Mucosa of descending colon (tissue), 3 donors: Measurements from ENCODE around the gene SYT12. TPM values are rescaled to one million over a fixed set of nuclear protein-coding genes. Genes with fewer than 3 reads are reported as not detected.

ENCODE experiments used
- ATAC-seq: fragments of 200-7000 bp; cut with Tn5 transposase; one replicate; pipeline ENCODE4 v1.9.1; 2020; ENCODE audit warnings: mild to moderate bottlenecking, moderate library complexity
- DNase-seq, 3 donors: peaks; one replicate each; pipeline ENCODE4 v3.0.0-alpha.2; 2020
- H3K36me3 ChIP-seq: fragments of 200-600 bp; one replicate; pipeline ENCODE4 v1.8.0; 2021; ENCODE audit warnings: low read depth, mild to moderate bottlenecking
- H3K4me1 ChIP-seq: fragments of 200-600 bp; one replicate; pipeline ENCODE4 v1.8.0; 2021; ENCODE audit warnings: low read depth, mild to moderate bottlenecking
- H3K4me3 ChIP-seq: fragments of 200-600 bp; one replicate; pipeline ENCODE4 v1.8.0; 2021; ENCODE audit warnings: mild to moderate bottlenecking
- H3K9me3 ChIP-seq: fragments of 200-600 bp; one replicate; pipeline ENCODE4 v1.8.0; 2021; ENCODE audit warnings: mild to moderate bottlenecking
- CTCF ChIP-seq: fragments of 200-600 bp; IDR thresholded peaks from one replicate; pipeline ENCODE4 v1.8.0; 2022; ENCODE audit warnings: antibody characterized with exemption, mild to moderate bottlenecking
- intact Hi-C, 2 donors: fragments of 100-400 bp; cut with DNase I in 1 of 2; cut with micrococcal nuclease in 1 of 2; formaldehyde crosslinking; loops; one replicate each; pipeline versions ENCODE4 v1.11.0 to v1.11.1; 2022; cut with DNase I, micrococcal nuclease
- long read RNA-seq, 2 donors: library from polyadenylated mRNA; unstranded; transcript quantifications; one replicate each; pipeline ENCODE4 v2.0.0, GENCODE V29; 2019 to 2021
- total RNA-seq, 3 donors: library from RNA; stranded (reverse); fragmentation: NEBNext Ultra II Directional in 2 of 3; extraction: Animal tissue kit (Norgen Biotek cat#: 25700) in 2 of 3; gene quantifications; one replicate each; pipeline versions ENCODE4 v1.2.1 to v1.2.4, GENCODE V29; 2021 to 2023
- donor health status: DM: no; HTN: no; CAD: no; lungs with moderate emphysema.
- donor health status: DM: no; HTN: no; CAD: no.
- donor health status: DM: no; HTN: yes; CAD: no.

Gene SYT12, protein sequence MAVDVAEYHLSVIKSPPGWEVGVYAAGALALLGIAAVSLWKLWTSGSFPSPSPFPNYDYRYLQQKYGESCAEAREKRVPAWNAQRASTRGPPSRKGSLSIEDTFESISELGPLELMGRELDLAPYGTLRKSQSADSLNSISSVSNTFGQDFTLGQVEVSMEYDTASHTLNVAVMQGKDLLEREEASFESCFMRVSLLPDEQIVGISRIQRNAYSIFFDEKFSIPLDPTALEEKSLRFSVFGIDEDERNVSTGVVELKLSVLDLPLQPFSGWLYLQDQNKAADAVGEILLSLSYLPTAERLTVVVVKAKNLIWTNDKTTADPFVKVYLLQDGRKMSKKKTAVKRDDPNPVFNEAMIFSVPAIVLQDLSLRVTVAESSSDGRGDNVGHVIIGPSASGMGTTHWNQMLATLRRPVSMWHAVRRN
- under 1 TPM in 1 of 3 donors, not detected in 2; 0.09 TPM for total RNA-seq
- long read RNA-seq, donor 1, result 0 reads
- long read RNA-seq, donor 2, result 0 reads

DNA sequence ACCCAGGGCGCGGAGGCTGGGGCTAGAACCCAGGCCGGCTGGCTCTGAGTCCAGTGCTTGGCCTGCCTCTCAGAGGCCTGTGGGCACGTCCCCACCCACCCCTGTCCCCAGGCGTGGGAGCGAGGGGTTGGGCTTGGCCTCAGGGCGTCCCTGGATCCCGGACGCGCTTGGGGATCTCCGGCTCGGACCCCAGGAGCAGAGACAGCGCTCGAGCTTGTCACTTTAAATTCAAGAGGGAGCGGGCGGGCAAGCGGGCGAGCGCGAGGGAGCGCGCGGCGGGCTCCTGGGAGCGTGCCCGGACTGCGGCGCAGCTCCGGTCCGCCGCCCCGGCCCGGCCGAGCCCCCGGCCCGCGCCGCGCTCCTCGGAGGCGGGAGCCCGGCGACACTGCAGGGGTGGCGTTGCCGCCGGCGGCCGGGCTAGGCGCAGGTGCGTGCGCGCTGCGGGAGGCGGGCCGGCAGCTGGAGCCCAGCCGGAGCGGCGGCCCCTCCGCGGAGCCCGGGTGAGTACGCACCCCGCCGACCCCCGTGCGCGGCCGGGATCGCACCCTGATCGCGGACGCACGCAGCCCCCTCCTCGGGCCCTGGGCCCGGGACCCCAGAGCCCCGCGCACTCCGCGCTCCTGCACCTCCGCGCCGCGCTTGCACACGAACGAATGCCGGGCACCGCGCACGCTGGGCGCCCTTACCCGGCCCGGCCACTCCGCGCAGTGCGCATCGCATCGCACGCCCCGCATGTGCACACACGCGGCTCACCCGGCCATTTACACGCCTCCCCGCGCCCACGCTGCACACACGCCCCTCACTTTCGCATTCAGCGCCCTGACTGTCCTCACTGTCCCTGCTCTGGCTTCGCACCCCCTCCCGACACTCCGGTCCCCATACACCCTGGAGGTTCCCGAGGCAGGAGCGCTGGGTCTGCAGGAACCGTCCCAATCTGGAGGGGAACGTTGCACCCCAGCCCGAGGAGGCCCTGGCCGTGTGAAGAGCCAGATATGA lies at the start of gene SYT12:
Gene SYT12 (plus strand): TSS at position 174 of the 996 bp plus-strand sequence. CDS start 7,011 bp downstream, outside the sequence.
- TF ChIP-seq CTCF, result no peak
- H3K9me3 ChIP-seq, result no peaks in the 10 kb centered on the region
- DNase-seq (no peak), ATAC-seq (peak; percentile 22)
- H3K36me3 ChIP-seq, result no peaks in the 10 kb centered on the region
- no peak within 1 kb of the TSS for H3K4me3 ChIP-seq
- intact Hi-C loops, result no loop called here
- H3K4me1 ChIP-seq, result peaks cover 15% of the 10 kb centered on the region

GRCh38 chr11:66973956-66974580 lies 48.9 kb upstream of the SYT12 start:
- Histone ChIP-seq H3K4me3 (no peak overlapping the region), H3K4me1 (peaks cover 3% of the 10 kb centered on the region), H3K36me3 (no peaks in the 10 kb centered on the region), H3K9me3 (no peaks in the 10 kb centered on the region)
- ATAC-seq (no peak), DNase-seq (no peak)
- no peak for TF ChIP-seq CTCF
- intact Hi-C loops, result no loop called here

GRCh38 chr11:66974724-66975404 lies 48.1 kb upstream of the SYT12 start, which contains the start of gene C11orf86:
Gene C11orf86, plus strand, starts transcription at chr11:66975304. Its CDS starts 59 bp downstream, at chr11:66975363.
- no peak for TF ChIP-seq CTCF
- no peak within 1 kb of the TSS for H3K4me3 ChIP-seq
- peak; percentile 85 for ATAC-seq
- intact Hi-C loops, result no loop called here
- DNase-seq, result peak; percentile 33 to 56 (median 44)
- H3K9me3 ChIP-seq, result peaks cover 3% of the 10 kb centered on the region
- no peaks in the 10 kb centered on the region for H3K36me3 ChIP-seq
- H3K4me1 ChIP-seq, result peaks cover 3% of the 10 kb centered on the region

DNA sequence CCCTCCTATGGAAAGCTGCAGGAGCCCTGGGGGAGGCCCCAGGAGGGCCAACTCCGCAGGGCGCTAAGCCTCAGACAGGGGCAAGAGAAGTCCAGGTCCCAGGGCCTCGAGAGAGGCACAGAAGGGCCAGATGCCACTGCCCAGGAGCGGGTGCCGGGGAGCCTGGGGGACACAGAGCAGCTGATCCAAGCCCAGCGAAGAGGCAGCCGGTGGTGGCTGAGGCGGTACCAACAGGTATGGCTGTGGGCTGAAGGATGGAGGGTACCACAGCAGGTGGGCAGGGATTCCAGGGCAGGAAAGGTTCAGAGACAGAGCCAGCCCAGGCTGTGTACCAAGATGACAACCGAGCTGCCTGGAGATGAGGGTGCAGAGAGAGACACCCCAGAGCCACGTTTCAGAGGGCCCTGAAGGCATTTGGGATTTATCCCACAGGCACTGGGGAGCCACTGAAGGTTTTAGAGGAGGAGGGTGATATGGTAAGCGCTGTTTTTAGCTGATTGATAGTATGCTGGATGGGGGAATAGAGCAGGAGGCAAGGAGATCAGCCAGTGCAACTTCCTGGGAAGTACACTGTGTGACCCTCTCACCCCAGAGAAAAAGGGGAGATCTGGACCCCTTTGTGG lies 47.4 kb upstream of the SYT12 start:
- TF ChIP-seq CTCF, result no peak
- no peak overlapping the region for H3K4me3 ChIP-seq
- H3K4me1 ChIP-seq, result peaks cover 3% of the 10 kb centered on the region
- H3K9me3 ChIP-seq, result peaks cover 3% of the 10 kb centered on the region
- ATAC-seq (no peak), DNase-seq (no peak)
- intact Hi-C loops, result no loop called here
- no peaks in the 10 kb centered on the region for H3K36me3 ChIP-seq
